GM12801 (cell line): ENCODE measurements around the gene CHAF1A.

Source experiments
- TF ChIP-seq, protein P1 (sequence below): IDR thresholded peaks from one replicate; pipeline ENCODE4 v1.5.1; 2011; ENCODE audit warnings: control low read depth; ENCODE audit not compliant: insufficient read length; ENCODE audit errors: extremely low read depth

The CHAF1A gene

DNA sequence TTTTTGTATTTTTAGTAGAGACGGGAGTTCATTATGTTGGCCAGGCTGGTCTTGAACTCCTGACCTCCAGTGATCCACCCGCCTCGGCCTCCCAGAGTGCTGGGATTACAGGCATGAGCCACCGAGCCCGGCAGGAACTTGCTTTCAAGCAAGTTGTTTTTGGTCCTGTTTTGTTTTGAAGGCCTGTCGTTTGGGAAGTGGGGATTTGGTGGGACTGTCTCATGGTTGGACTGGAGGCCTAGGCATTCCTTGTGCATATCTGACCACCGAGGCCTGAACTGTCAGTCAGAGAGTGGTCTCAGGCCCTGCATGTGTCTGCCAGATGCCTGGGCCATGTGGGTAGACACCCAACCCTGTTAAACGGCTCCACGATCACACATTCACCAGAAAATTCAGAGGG is 28.9 kb downstream of the CHAF1A start:
- TF ChIP-seq, protein P1, sequence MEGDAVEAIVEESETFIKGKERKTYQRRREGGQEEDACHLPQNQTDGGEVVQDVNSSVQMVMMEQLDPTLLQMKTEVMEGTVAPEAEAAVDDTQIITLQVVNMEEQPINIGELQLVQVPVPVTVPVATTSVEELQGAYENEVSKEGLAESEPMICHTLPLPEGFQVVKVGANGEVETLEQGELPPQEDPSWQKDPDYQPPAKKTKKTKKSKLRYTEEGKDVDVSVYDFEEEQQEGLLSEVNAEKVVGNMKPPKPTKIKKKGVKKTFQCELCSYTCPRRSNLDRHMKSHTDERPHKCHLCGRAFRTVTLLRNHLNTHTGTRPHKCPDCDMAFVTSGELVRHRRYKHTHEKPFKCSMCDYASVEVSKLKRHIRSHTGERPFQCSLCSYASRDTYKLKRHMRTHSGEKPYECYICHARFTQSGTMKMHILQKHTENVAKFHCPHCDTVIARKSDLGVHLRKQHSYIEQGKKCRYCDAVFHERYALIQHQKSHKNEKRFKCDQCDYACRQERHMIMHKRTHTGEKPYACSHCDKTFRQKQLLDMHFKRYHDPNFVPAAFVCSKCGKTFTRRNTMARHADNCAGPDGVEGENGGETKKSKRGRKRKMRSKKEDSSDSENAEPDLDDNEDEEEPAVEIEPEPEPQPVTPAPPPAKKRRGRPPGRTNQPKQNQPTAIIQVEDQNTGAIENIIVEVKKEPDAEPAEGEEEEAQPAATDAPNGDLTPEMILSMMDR = no peak

DNA sequence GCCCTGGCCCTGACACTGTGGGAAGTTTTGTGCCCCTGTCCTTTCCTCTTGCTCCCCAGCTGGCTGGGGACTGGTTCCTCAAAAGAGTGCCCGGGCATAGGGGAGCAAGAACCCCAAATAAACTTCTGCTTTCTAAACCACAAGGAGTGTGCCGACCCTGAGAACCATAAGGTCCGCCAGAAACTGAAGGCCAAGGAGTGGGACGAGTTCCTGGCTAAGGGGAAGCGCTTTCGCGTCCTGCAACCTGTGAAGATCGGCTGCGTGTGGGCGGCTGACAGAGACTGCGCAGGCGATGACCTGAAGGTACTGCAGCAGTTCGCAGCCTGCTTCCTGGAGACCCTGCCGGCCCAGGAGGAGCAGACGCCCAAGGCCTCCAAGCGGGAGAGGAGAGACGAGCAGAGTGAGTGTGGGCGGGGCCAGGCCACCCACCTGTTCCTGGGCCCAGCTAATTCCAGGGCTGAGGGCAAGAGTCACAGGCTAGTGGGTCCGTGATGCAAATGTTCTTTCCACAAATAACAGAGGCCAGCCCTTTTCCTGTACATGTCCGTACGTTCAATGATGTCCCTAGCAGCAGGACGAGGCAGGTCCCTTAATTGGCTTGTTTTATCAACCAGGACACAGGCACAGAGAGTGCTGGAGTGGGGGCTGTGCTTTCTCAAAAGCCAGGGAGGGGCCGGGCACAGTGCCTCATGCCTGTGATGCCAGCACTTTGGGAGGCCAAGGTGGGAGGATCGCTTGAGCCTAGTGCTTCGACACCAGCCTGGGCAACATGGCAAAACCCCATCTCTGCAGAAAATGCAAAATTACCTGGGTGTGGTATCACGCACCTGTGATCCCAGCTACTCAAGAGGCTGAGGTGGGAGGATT is 29.6 kb downstream of the CHAF1A start:
- TF ChIP-seq, protein P1 = no peak

DNA sequence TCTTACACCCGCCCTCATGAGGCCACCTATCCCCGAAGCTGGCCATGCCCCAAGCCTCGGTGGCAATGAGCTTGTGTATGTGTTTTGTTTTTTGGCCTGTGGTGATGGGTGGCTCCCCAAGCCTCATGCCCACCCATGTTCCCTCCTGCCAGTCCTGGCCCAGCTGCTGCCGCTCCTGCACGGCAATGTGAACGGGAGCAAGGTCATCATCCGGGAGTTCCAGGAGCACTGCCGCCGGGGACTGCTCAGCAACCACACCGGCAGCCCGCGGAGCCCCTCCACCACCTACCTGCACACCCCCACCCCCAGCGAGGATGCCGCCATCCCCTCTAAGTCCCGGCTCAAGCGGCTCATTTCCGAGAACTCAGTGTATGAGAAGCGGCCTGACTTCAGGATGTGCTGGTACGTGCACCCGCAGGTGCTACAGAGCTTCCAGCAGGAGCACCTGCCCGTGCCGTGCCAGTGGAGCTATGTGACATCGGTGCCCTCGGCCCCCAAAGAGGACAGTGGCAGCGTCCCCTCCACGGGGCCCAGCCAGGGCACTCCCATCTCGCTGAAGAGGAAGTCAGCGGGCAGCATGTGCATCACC is 30.6 kb downstream of the CHAF1A start:
- TF ChIP-seq, protein P1 = no peak

DNA sequence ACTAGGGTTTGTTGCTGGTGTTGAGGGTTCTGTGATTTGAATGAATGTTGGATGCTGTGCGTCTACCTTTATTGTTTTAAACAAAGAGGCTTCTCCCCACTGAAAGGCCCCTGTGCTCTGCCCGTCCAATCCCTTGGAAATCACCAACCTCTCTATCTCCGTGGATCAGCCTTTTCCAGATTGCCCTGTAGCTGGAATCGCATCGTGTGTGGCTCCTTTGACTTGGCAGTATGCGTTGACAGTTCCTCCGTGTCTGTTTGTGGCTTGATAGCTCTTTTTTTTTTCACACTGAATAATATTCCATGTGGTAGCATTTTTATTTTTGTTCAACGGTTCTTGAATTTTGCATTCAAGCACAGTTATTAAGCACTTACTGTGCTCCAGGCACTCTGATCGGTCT is 32.0 kb downstream of the CHAF1A start:
- TF ChIP-seq, protein P1 = no peak

DNA sequence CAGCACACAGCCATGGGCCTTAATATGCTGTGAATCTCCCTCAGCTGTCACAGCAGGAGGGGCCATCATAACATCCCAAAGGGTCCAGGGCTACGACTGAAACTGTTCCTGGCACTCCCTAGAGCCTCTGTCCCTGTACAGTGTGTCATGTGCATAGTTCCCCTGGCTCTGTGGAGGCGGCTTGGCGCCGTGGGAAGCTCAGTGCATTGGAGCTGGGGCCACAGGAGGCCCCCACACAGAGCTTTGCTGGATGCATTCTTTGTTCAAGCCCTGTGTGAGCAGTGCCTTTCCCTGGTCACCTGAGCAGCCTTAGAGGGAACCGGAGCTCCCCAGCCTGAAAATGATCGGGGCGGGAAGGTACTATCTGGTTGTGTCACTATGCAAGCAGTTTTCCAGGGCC is 33.8 kb downstream of the CHAF1A start:
- TF ChIP-seq, protein P1 = no peak

DNA sequence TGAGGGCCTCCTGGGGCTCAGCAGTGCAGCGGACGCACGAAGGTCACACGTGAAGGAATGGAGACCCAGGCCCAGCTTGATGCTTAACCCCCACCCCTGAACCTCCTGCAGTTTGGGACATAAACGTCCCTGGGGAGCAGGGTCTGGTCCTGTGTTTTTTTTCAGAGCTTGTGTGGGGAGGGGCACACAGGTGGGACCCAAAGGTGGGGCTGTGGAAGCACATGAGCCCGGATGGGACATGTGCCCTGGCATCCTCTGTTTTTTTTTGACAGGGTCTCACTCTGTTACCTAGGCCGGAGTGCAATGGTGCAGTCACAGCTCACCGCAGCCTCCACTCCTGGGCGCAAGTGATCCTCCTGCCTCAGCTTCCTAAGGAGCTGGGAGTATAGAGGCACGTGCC is 34.7 kb downstream of the CHAF1A start:
- TF ChIP-seq, protein P1 = no peak

DNA sequence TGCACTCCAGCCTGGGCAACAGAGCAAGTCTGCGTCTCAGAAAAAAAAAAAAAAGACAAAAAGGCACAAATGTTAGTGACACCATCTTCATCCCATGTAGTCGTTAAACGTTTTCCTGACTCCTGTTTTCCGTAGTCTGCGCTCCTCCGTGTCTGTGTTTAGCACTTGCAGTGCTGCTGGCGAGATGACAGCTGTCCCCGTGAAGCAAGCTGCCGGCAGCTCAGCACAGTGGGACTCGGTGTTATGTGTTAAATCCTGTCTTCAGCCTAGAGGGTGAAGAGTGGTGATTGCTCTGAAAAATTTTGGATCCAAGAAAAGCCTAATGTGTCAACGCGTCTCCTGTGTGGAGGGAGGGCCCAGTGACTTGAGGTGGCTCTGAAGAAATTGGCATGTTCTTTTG is 36.8 kb downstream of the CHAF1A start:
- TF ChIP-seq, protein P1 = no peak
